ENCODE results near the gene ZNF354C.

GRCh38 chr5:179023528-179024189 lies 36.5 kb upstream of the ZNF354C start, which contains the start of gene ZNF879:
- TF ChIP-seq CTCF (IDR thresholded peaks at IDR 0.05) (peak in 2 of 6 experiments; percentile 12 to 20), POLR2AphosphoS5 (IDR thresholded peaks at IDR 0.05) (peak; percentile 77 to 78)
